Forelimb muscle (tissue), 1 donor: ENCODE data around the gene TMEM92. TPM values are rescaled to one million over a fixed set of nuclear protein-coding genes. Genes with fewer than 3 reads are reported as not detected.

Source experiments
- DNase-seq: peaks from one replicate; pipeline ENCODE4 v3.0.0-alpha.2; 2013; ENCODE audit warnings: low read depth
- polyA plus RNA-seq: library from polyadenylated mRNA; unstranded; fragments of 120-200 nt; gene quantifications from one replicate; pipeline ENCODE4 v1.2.1, GENCODE V29; 2013; ENCODE audit not compliant: insufficient read length

Gene TMEM92
- polyA plus RNA-seq, result 0.76 TPM

- no peak for DNase-seq
These were observed at the start of gene TMEM92 for GRCh38 chr17:50274142-50274896. TMEM92 (plus strand) TSS chr17:50274466; CDS start chr17:50274502, 36 bp downstream.

DNA sequence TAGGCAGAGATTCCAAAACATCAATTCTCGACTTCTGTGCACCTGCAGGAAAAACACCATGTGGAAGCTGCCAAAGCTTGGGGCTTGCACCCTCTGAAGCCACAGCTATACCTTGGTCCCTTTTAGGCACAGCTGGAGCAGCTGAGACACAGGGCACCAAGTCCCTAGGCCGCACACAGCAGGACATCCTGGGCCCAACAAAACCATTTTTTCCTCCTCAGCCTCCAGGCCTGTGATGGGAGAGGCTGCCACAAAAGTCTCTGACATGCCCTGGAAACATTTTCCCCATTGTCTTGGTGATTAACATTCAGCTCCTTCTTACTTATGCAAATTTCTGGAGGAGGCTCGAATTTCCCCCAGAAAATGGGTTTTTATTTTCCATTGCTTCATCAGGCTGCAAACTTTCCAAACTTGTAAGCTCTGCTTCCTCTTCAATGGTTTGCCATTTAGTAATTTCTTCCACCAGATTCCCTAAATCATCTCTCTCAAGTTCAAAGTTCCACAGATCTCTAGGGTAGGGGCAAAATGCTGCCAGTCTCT is 48.5 kb upstream of the TMEM92 start:
- DNase-seq, result no peak

DNA sequence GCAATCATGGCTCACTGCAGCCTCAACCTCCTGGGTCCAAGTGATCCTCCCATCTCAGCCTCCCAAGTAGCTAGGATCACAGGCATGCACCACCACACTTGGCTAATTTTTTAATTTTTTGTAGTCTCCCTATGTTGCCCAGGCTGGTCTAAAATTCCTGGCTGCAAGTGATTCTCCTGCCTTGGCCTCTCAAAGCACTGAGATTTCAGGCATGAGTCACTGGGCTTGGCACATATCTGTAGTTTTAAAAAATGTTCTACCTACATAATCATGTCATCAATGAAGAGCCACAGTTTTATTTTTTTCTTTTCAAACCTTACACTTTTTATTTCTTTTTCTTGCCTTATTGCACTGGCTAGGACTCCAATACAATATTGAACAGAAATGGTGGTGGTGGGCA is 39.7 kb upstream of the TMEM92 start:
- DNase-seq, result no peak

- DNase-seq, result no peak
These were observed 36.4 kb upstream of the TMEM92 start for GRCh38 chr17:50237901-50238300.

- DNase-seq, result no peak
These were observed 35.5 kb upstream of the TMEM92 start for GRCh38 chr17:50238601-50239280.

DNA sequence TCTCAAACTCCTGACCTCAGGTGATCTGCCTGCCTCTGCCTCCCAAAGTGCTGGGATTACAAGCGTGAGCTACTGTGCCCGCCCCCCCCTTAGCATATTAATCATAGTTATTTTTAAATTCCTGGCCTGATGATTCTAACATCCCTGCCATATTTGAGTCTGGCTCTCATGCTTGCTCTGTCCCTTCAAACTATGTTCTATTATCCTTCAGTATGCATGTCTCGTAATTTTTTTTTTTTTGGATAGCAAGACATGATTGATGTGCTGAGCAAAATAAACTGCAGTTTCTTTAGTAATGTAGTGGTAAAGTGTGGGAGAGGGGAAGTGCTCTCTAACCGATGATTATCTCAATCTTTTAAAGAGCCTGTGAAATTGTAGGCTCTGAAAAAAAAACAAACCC is 34.3 kb upstream of the TMEM92 start:
- no peak for DNase-seq

DNA sequence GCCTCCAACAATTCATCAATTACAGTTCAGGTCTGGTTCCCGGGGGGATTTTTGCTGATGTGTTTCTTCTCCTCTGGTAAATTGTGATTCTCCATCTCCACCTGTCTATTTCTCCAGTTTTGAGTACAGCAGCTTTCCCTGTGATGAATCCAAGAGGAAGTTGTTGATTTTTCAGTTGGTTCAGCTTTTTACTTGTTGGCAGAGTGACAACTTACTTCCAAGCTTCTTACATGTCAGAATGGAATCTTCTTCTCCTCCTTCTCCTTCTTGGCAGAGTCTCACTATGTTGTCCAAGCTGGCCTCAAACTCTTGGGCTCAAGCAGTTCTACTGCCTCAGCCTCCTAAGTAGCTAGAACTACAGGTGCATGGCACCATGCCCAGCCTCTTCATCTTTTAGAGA is 33.4 kb upstream of the TMEM92 start:
- no peak for DNase-seq

- DNase-seq, result no peak
These were observed 32.8 kb upstream of the TMEM92 start for GRCh38 chr17:50241431-50241830.

DNA sequence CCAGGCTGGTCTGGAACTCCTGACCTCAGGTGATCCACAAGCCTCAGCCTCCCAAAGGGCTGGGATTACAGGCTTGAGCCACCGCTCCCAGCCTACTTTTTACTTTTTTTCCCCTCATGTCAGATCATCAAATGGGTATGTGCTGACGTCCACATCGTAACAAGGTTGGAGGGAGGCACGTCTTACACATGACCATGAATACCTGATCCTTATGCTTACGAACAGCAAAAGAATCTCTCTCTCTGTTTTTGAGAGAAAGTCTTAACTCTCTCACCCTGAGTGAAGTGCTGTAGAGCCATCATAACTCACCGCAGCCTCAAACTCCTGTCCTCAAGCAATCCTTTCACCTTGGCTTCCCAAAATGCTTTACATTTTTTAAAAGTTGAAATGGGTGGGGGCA is 29.5 kb upstream of the TMEM92 start:
- no peak for DNase-seq

DNA sequence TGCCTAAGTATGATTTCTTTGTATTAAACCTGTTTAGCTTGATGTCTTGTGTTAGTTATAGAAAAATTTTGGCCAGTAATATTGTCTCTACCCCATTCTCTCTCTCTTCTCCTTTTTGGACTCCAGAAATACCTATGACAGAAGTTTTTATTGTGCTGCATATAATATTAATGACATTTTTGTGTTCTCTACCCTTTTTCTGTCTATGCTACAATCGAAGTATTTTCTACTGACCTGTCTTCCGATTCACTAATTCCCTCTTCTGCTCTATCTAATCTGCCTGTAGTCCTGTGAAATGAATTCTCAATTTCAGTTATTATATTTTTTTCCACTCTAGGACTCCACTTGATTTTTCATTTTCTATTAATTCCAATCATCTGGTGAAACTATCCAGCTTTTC is 26.0 kb upstream of the TMEM92 start:
- no peak for DNase-seq

- no peak for DNase-seq
These were observed 21.5 kb upstream of the TMEM92 start for GRCh38 chr17:50252781-50253180.

- DNase-seq, result no peak
These were observed 18.3 kb upstream of the TMEM92 start for GRCh38 chr17:50255766-50256635.

GRCh38 chr17:50256826-50257618 is 17.2 kb upstream of the TMEM92 start:
- DNase-seq, result no peak

- DNase-seq, result no peak
These were observed 16.5 kb upstream of the TMEM92 start for GRCh38 chr17:50257676-50258224.

- no peak for DNase-seq
These were observed 15.4 kb upstream of the TMEM92 start for GRCh38 chr17:50258647-50259476.

DNA sequence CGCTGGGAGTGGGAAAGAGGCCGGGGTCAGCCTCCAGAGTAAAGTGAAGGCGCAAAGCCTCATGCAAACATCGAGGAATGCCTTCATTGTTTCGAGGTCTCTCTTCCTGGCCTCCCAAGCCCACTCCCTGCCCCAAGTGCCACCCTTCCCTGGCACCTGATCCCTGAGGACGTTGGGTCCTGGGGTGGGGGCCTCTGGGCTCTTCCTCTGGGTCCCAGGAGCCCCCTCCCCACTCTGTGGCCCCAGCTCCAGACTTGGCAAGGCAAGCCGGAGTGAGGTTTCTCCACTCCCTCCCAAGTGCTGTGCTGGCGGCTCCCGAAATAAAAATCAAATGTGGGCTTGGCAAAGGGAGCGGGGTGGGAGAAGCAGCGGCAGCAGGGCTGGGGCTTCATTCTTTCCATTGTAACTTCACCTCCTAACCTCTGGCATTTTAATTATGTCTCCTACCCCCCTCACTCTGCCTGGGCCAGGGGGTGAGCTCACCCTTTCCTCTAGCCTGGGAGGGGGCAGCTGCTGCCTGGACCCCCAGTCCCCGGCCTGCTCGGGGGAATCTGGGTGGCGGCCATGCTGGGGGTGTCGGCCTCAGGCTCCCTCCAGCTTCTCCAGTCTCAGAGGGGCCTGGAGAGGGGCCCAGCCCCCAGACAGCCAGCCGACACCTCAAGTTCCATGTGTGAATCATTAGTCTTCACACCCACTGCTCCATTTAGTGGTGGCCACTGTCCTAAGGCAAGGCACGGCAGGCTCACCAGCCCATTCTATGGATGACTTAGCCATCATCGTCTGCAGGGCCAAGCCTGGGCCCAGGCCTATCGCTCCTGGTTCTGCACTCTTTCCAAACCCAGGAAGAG is 14.6 kb upstream of the TMEM92 start:
- no peak for DNase-seq

GRCh38 chr17:50260501-50260911 is 13.8 kb upstream of the TMEM92 start:
- DNase-seq, result no peak

- no peak for DNase-seq
These were observed 13.0 kb upstream of the TMEM92 start for GRCh38 chr17:50261051-50261915.
